SK-N-SH (cell line): ENCODE data around the gene PRL. TPM values are rescaled to one million over a fixed set of nuclear protein-coding genes. Genes with fewer than 3 reads are reported as not detected.

Source experiments
- CHD2 ChIP-seq: fragments of 150-350 bp; IDR thresholded peaks from 2 replicates; pipeline ENCODE4 v1.6.1; 2018; ENCODE audit warnings: low read length; ENCODE audit not compliant: partially characterized antibody
- ELF1 ChIP-seq: IDR thresholded peaks from 2 replicates; pipeline ENCODE4 v1.4.0; 2012
- EP300 ChIP-seq, 2 experiments: IDR thresholded peaks; 2 replicates each; pipeline versions ENCODE4 v1.4.0 to v1.6.1; 2012; ENCODE audit warnings: borderline replicate concordance in 1 of 2, low read depth in 1 of 2, low read length in 1 of 2
- FOXM1 ChIP-seq: IDR thresholded peaks from 2 replicates; pipeline ENCODE4 v1.4.0; 2012; ENCODE audit warnings: low read depth, mild to moderate bottlenecking
- GABPA ChIP-seq: IDR thresholded peaks from 2 replicates; pipeline ENCODE4 v1.4.0; 2012; ENCODE audit warnings: low read depth, mild to moderate bottlenecking
- GATA2 ChIP-seq: sonication (generic); formaldehyde crosslinking; IDR thresholded peaks from 2 replicates; pipeline ENCODE4 v1.5.0; 2020; ENCODE audit warnings: mild to moderate bottlenecking, missing genetic modification reagents
- IRF3 ChIP-seq: fragments of 150-350 bp; IDR thresholded peaks from 2 replicates; pipeline ENCODE4 v1.6.1; 2016; ENCODE audit warnings: mild to moderate bottlenecking, low read depth, low read length
- MEF2A ChIP-seq: IDR thresholded peaks from 2 replicates; pipeline ENCODE4 v1.4.0; 2012; ENCODE audit warnings: low read depth, borderline replicate concordance
- MXI1 ChIP-seq: IDR thresholded peaks from 2 replicates; pipeline ENCODE4 v1.6.1; 2012; ENCODE audit warnings: mild to moderate bottlenecking, low read depth, low read length, improper control_type of control experiment
- NFIC ChIP-seq: IDR thresholded peaks from 2 replicates; pipeline ENCODE4 v1.4.0; 2012; ENCODE audit warnings: borderline replicate concordance
- NRF1 ChIP-seq: IDR thresholded peaks from 2 replicates; pipeline ENCODE4 v1.6.1; 2012; ENCODE audit warnings: low read depth, mild to moderate bottlenecking, low read length
- RAD21 ChIP-seq: IDR thresholded peaks from 2 replicates; pipeline ENCODE4 v1.6.1; 2012; ENCODE audit warnings: mild to moderate bottlenecking, low read length
- RFX5 ChIP-seq: IDR thresholded peaks from 2 replicates; pipeline ENCODE4 v1.6.1; 2012; ENCODE audit warnings: mild to moderate bottlenecking, improper control_type of control experiment, low read length
- SIN3A ChIP-seq: IDR thresholded peaks from 2 replicates; pipeline ENCODE4 v1.6.1; 2012; ENCODE audit warnings: low read depth, mild to moderate bottlenecking, low read length, moderate library complexity, borderline replicate concordance
- SMC3 ChIP-seq: IDR thresholded peaks from 2 replicates; pipeline ENCODE4 v1.6.1; 2012; ENCODE audit warnings: low read depth, low read length, improper control_type of control experiment
- TAF1 ChIP-seq: IDR thresholded peaks from 2 replicates; pipeline ENCODE4 v1.6.1; 2012; ENCODE audit warnings: low read depth, mild to moderate bottlenecking, low read length, moderate library complexity, borderline replicate concordance
- TEAD4 ChIP-seq: IDR thresholded peaks from 2 replicates; pipeline ENCODE4 v1.4.0; 2012; ENCODE audit warnings: mild to moderate bottlenecking, borderline replicate concordance; ENCODE audit not compliant: insufficient read depth
- YY1 ChIP-seq: IDR thresholded peaks from 2 replicates; pipeline ENCODE4 v1.4.0; 2012; ENCODE audit warnings: low read depth, mild to moderate bottlenecking
- polyA plus RNA-seq, 3 experiments: library from polyadenylated mRNA; depleted of rRNA; stranded (reverse); fragments of >200 nt; gene quantifications; 2 replicates each; pipeline ENCODE4 v1.2.3, GENCODE V29; 2012
- TF ChIP-seq, protein P1 (sequence below): IDR thresholded peaks from 2 replicates; pipeline ENCODE4 v1.4.0; 2012; ENCODE audit warnings: low read depth, borderline replicate concordance
- TF ChIP-seq, protein P2 (sequence below): fragments of 150-350 bp; IDR thresholded peaks from 2 replicates; pipeline ENCODE4 v1.6.1; 2017; ENCODE audit warnings: antibody characterized with exemption, low read length, low read depth, borderline replicate concordance
- TF ChIP-seq, protein P3 (sequence below): IDR thresholded peaks from 2 replicates; pipeline ENCODE4; 2012
- TF ChIP-seq, protein P4 (sequence below): IDR thresholded peaks from 2 replicates; pipeline ENCODE4 v1.4.0; 2012; ENCODE audit warnings: low read depth
- TF ChIP-seq, protein P5 (sequence below): IDR thresholded peaks from 2 replicates; pipeline ENCODE4 v1.4.0; 2012; ENCODE audit warnings: low read depth, borderline replicate concordance

The PRL gene
- polyA plus RNA-seq, 1 of the 3 experiments (the other 2 are of a cell fraction), result not detected

DNA sequence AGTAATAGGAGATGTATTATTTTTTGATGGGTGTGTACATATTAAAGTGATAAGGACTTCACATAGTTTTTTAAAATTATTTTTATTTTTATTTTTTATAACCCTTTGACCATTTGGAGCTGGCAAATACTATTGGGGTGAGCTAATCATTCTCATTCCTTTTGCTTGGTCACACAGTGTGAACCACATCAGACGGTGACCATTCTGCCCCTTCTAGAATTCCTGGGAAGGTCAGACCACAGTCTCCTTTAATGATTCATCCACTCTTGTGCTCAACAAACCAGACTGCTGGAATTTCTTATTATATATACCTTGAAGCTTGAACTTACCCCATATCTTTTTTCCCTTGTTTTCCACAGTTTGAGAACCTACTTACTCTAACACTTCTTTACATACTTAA lies 23.9 kb upstream of the PRL start (continued):
- no peak for TF ChIP-seq SMC3
- TF ChIP-seq, protein P1, sequence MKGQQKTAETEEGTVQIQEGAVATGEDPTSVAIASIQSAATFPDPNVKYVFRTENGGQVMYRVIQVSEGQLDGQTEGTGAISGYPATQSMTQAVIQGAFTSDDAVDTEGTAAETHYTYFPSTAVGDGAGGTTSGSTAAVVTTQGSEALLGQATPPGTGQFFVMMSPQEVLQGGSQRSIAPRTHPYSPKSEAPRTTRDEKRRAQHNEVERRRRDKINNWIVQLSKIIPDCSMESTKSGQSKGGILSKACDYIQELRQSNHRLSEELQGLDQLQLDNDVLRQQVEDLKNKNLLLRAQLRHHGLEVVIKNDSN, result no peak
- TF ChIP-seq SIN3A, result no peak
- TF ChIP-seq NRF1, result no peak
- no peak for TF ChIP-seq RAD21
- TF ChIP-seq MXI1, result no peak
- no peak for TF ChIP-seq GABPA
- TF ChIP-seq TAF1, result 0 out of 2 replicates have a peak, but pooled peaks have one; percentile 17
- TF ChIP-seq, protein P2, sequence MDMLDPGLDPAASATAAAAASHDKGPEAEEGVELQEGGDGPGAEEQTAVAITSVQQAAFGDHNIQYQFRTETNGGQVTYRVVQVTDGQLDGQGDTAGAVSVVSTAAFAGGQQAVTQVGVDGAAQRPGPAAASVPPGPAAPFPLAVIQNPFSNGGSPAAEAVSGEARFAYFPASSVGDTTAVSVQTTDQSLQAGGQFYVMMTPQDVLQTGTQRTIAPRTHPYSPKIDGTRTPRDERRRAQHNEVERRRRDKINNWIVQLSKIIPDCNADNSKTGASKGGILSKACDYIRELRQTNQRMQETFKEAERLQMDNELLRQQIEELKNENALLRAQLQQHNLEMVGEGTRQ, result no peak
- TF ChIP-seq IRF3, result no peak
- TF ChIP-seq NFIC, result peak; percentile 40; the same call in 1 of the 2 replicates
- TF ChIP-seq, protein P3, sequence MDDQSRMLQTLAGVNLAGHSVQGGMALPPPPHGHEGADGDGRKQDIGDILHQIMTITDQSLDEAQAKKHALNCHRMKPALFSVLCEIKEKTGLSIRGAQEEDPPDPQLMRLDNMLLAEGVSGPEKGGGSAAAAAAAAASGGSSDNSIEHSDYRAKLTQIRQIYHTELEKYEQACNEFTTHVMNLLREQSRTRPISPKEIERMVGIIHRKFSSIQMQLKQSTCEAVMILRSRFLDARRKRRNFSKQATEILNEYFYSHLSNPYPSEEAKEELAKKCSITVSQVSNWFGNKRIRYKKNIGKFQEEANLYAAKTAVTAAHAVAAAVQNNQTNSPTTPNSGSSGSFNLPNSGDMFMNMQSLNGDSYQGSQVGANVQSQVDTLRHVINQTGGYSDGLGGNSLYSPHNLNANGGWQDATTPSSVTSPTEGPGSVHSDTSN, result peak; percentile 45; the same call in 1 of the 2 replicates
- TF ChIP-seq TEAD4, result peak; percentile 69; the same call in 1 of the 2 replicates
- no peak for TF ChIP-seq MEF2A
- no peak for TF ChIP-seq FOXM1
- TF ChIP-seq RFX5, result no peak
- no peak for TF ChIP-seq CHD2
- TF ChIP-seq, protein P4, sequence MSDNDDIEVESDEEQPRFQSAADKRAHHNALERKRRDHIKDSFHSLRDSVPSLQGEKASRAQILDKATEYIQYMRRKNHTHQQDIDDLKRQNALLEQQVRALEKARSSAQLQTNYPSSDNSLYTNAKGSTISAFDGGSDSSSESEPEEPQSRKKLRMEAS, result 0 out of 2 replicates have a peak, but pooled peaks have one; percentile 33
- TF ChIP-seq ELF1, result no peak
- TF ChIP-seq EP300 (IDR thresholded peaks at IDR 0.05; ENCODE audit: borderline replicate concordance in 1 of 2, low read depth in 1 of 2, low read length in 1 of 2), result peak in 1 of 2 experiments; percentile 61; a peak in 1 of 4 replicates
- TF ChIP-seq YY1, result no peak
- TF ChIP-seq GATA2 (CRISPR knock-in tag), result no peak
- TF ChIP-seq, protein P5, sequence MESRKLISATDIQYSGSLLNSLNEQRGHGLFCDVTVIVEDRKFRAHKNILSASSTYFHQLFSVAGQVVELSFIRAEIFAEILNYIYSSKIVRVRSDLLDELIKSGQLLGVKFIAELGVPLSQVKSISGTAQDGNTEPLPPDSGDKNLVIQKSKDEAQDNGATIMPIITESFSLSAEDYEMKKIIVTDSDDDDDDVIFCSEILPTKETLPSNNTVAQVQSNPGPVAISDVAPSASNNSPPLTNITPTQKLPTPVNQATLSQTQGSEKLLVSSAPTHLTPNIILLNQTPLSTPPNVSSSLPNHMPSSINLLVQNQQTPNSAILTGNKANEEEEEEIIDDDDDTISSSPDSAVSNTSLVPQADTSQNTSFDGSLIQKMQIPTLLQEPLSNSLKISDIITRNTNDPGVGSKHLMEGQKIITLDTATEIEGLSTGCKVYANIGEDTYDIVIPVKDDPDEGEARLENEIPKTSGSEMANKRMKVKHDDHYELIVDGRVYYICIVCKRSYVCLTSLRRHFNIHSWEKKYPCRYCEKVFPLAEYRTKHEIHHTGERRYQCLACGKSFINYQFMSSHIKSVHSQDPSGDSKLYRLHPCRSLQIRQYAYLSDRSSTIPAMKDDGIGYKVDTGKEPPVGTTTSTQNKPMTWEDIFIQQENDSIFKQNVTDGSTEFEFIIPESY, result no peak
